Fibroblast of mammary gland (primary cell): ENCODE data around the gene MAPK11.
"Not testable (repeated sequence)": the region's sequence is repeated elsewhere in the genome, so short reads cannot be mapped to it uniquely, and the experiment has no call there.

ENCODE experiments used
- DNase-seq: peaks from one replicate; pipeline ENCODE4 v3.0.0-alpha.2; 2010; ENCODE audit warnings: low read depth
- H3K4me3 ChIP-seq: 2 replicates; pipeline ENCODE4 v1.5.1; 2011; ENCODE audit warnings: low read depth, mild to moderate bottlenecking, low read length, moderate library complexity; ENCODE audit not compliant: control insufficient read depth
- CTCF ChIP-seq: conservative IDR thresholded peaks from 2 replicates; pipeline ENCODE4 v1.5.1; 2011; ENCODE audit warnings: low read depth, low read length, inconsistent platforms; ENCODE audit not compliant: control insufficient read depth, insufficient read depth

Gene MAPK11

GRCh38 chr22:50276143-50276542, 6.0 kb upstream of the MAPK11 start:
- H3K4me3 ChIP-seq, result no peak overlapping the region
- TF ChIP-seq CTCF, result no peak
- peak; percentile 60 for DNase-seq

GRCh38 chr22:50275181-50276055, 5.2 kb upstream of the MAPK11 start:
- TF ChIP-seq CTCF, result no peak
- no peak overlapping the region for H3K4me3 ChIP-seq

DNA sequence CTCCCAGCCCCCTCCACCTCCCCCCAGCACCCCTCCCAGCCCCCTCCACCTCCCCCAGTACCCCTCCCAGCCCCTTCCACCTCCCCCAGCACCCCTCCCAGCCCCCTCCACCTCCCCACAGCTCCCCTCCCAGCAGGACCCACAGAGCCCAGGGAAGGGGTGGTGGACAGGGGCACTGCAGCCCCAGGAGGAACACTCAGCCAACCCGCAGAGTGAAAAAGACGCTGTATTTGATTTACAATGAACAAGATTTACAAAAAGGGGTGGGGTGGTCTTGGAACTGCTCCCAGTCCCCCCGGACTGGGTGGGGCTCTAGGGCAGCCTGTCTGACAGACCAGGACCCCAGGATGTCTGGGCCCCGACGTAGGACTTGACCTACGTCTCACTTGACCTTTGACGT, 4.6 kb upstream of the MAPK11 start:
- no peak for DNase-seq
- H3K4me3 ChIP-seq, result no peak overlapping the region
- no peak for TF ChIP-seq CTCF

More at GRCh38 chr22:50275181-50276055, 5.2 kb upstream of the MAPK11 start:
- no peak for DNase-seq

DNA sequence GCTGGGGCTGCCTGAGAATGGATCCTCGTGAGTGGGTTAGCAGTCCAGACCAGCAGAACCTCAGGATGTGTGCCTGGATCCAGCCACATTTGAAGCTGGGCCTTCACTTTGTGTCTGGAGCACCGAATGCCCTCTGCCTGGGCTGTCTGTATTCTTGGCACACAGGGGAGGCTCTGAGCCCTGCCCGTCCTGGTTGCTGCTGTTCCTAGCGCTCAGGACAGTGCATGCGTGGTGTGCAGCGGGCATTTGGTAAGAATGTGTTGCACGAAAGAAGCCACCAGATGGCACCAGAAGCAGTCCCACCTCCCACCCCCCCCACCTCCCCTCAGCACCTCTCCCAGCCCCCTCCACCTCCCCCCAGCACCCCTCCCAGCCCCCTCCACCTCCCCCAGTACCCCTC, 4.1 kb upstream of the MAPK11 start:
- DNase-seq, result peak; percentile 62
- TF ChIP-seq CTCF, result peak; percentile 29
- H3K4me3 ChIP-seq, result no peak overlapping the region

DNA sequence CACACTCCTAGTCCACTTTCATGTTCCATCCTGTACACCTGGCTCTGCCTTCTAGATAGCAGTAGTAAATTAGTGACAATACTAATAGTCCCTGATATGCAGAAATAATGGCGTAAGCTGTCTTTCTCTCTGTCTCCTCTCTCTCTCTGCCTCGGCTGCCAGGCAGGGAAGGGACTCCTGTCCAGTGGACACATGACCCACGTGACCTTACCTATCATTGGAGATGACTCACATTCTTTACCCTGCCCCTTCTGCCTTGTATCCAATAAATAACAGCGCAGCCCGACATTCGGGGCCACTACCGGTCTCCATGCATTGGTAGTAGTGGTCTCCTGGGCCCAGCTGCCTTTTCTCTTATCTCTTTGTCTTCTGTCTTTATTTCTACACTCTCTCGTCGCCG, 3.6 kb upstream of the MAPK11 start:
- not testable (repeated sequence) for DNase-seq, H3K4me3 ChIP-seq

GRCh38 chr22:50273352-50273751, 3.2 kb upstream of the MAPK11 start:
- not testable (repeated sequence) for H3K4me3 ChIP-seq, DNase-seq

DNA sequence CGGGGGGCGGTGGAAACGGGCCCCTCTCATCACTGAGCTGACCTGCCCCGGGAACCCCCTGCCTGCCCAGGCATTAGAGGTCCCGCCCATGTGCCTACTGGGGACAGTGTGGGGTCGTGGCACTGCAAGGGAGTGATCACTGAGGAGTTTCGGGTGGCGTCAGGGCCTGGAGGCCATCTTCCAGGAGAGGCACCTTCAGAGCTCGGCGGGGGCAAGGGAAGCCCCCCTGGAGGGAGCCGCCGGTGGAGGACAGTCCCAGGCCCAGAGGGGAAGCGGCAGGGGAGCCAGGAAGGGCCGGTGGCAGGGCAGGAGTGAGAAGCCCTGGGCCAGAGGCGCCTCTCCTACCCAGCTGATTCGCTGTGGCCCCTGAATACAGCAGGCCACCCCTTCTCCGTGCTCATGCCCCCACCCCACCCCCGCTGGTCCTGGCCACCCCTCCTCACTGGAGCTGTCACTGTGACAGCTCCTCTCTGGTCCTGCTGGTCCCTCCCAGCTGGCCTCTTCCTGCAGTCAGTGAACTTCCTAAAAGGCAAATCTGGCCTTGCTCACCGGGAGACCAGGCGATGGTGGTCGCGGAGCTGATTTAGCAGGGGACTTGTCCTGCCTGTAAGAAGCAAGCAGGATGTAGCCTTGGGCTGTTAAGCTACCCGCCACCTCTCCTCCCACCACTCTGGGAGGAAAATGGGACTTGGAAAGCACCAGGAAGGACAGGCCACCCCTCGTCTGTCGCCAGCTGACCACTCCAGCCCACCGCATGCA, 2.0 kb upstream of the MAPK11 start:
- H3K4me3 ChIP-seq, result no peak overlapping the region
- TF ChIP-seq CTCF, result no peak
- peak; percentile 17 for DNase-seq
